M059J (cell line): ENCODE measurements around the gene KBTBD6. TPM values are rescaled to one million over a fixed set of nuclear protein-coding genes. Genes with fewer than 3 reads are reported as not detected.
A peak's percentile ranks its signal among the peaks of the same experiment; 100 is the strongest.
"Not testable (repeated sequence)": the region's sequence is repeated elsewhere in the genome, so short reads cannot be mapped to it uniquely, and the experiment has no call there.

ENCODE experiments used
- DNase-seq: peaks from one replicate; pipeline ENCODE4 v3.0.0-alpha.2; 2012; ENCODE audit warnings: low read depth
- total RNA-seq: library from RNA; depleted of rRNA; stranded (reverse); fragments of >200 nt; shearing (Covaris generic); gene quantifications from 2 replicates; pipeline ENCODE4 v1.2.3, GENCODE V29; 2014; rRNA removed

KBTBD6 gene
- total RNA-seq: 3.1 and 6.9 TPM in 2 replicates

- peak; percentile 99 for DNase-seq
Observed at GRCh38 chr13:41132512-41133152, at the start of gene KBTBD6. TSS of gene KBTBD6 (minus strand) at chr13:41132802. CDS start at chr13:41132511, 291 bp downstream.

GRCh38 chr13:41182231-41182630 lies 49.6 kb upstream of the KBTBD6 start:
- DNase-seq: no peak

GRCh38 chr13:41179593-41180250 lies 47.1 kb upstream of the KBTBD6 start:
- DNase-seq: peak; percentile 7

GRCh38 chr13:41178040-41178439 lies 45.4 kb upstream of the KBTBD6 start:
- DNase-seq: peak; percentile 24

GRCh38 chr13:41177616-41178015 lies 45.0 kb upstream of the KBTBD6 start:
- DNase-seq: no peak

GRCh38 chr13:41175576-41175975 lies 43.0 kb upstream of the KBTBD6 start:
- not testable (repeated sequence) for DNase-seq

GRCh38 chr13:41162151-41162550 lies 29.5 kb upstream of the KBTBD6 start:
- DNase-seq: no peak

- DNase-seq: no peak
Observed at GRCh38 chr13:41159174-41159573, 26.6 kb upstream of the KBTBD6 start.

- DNase-seq: no peak
Observed at GRCh38 chr13:41157048-41157717, 24.6 kb upstream of the KBTBD6 start.

GRCh38 chr13:41156620-41157019 lies 24.0 kb upstream of the KBTBD6 start:
- no peak for DNase-seq

GRCh38 chr13:41154042-41154441 lies 21.4 kb upstream of the KBTBD6 start:
- DNase-seq: no peak

GRCh38 chr13:41152005-41152404 lies 19.4 kb upstream of the KBTBD6 start:
- no peak for DNase-seq

- DNase-seq: peak; percentile 24
Observed at GRCh38 chr13:41150058-41150457, 17.5 kb upstream of the KBTBD6 start.

- DNase-seq: no peak
Observed at GRCh38 chr13:41148419-41149283, 16.0 kb upstream of the KBTBD6 start.

- no peak for DNase-seq
Observed at GRCh38 chr13:41145136-41145908, 12.7 kb upstream of the KBTBD6 start.

GRCh38 chr13:41144576-41144975 lies 12.0 kb upstream of the KBTBD6 start:
- no peak for DNase-seq

- DNase-seq: peak; percentile 53
Observed at GRCh38 chr13:41139296-41139966, 6.8 kb upstream of the KBTBD6 start.

- DNase-seq: peak; percentile 93
Observed at GRCh38 chr13:41137951-41138350, 5.3 kb upstream of the KBTBD6 start.

GRCh38 chr13:41137241-41137640 lies 4.6 kb upstream of the KBTBD6 start:
- DNase-seq: peak; percentile 75

GRCh38 chr13:41136396-41137031 lies 3.9 kb upstream of the KBTBD6 start:
- DNase-seq: no peak
